ENCODE measurements around the gene SHMT2.

DNA sequence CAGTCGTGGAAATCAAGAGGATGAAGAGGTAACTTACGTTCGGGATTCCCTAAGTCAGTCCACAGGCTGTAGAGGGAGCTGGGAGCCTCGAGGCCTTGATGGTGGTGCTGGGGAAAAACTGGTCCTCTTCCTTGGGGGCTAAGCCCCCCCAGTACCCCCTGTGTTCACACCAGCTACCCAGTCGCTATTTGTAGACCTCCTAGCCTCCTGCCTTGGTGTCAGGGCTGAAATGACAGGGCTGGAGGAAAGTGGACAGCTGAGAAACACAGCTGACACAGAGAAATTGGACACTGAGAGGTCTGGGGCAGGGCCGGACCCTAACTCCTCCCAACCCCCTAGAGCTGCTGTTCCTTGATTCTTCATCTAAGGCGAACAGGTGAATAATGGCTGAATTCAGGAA is 21.4 kb downstream of the SHMT2 start, which contains the start of gene STAC3:
- no peak for TF ChIP-seq POLR2A (IDR thresholded peaks at IDR 0.05)
- TF ChIP-seq, protein P1, sequence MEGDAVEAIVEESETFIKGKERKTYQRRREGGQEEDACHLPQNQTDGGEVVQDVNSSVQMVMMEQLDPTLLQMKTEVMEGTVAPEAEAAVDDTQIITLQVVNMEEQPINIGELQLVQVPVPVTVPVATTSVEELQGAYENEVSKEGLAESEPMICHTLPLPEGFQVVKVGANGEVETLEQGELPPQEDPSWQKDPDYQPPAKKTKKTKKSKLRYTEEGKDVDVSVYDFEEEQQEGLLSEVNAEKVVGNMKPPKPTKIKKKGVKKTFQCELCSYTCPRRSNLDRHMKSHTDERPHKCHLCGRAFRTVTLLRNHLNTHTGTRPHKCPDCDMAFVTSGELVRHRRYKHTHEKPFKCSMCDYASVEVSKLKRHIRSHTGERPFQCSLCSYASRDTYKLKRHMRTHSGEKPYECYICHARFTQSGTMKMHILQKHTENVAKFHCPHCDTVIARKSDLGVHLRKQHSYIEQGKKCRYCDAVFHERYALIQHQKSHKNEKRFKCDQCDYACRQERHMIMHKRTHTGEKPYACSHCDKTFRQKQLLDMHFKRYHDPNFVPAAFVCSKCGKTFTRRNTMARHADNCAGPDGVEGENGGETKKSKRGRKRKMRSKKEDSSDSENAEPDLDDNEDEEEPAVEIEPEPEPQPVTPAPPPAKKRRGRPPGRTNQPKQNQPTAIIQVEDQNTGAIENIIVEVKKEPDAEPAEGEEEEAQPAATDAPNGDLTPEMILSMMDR (IDR thresholded peaks at IDR 0.05) = no peak
- TF ChIP-seq POLR2AphosphoS5 (IDR thresholded peaks at IDR 0.05) = no peak
- TF ChIP-seq EP300 (IDR thresholded peaks at IDR 0.05) = no peak
